ACHN (cell line): ENCODE results near the gene AOC3.
"Not testable (repeated sequence)": the region's sequence is repeated elsewhere in the genome, so short reads cannot be mapped to it uniquely, and the experiment has no call there.

Experiments used
- DNase-seq: peaks from one replicate; pipeline ENCODE4 v3.0.0-alpha.2; 2015
- in situ Hi-C: cut with HindIII; loops from 2 replicates; pipeline ENCODE4 v1.10.0; 2017; ENCODE audit warnings: low sequenced_read_pairs, low pct_ligation_motif_present, low pct_unique_long_range_greater_than_20kb

Gene AOC3

GRCh38 chr17:42881706-42882105 is 30.7 kb downstream of the AOC3 start:
- DNase-seq, in situ Hi-C loops: not testable (repeated sequence)

GRCh38 chr17:42882166-42882565 is 31.2 kb downstream of the AOC3 start:
- in situ Hi-C loops: no loop called here
- DNase-seq: no peak

GRCh38 chr17:42883802-42884558 is 33.0 kb downstream of the AOC3 start:
- in situ Hi-C loops: no loop called here
- no peak for DNase-seq

- DNase-seq, in situ Hi-C loops: not testable (repeated sequence)
Observed at GRCh38 chr17:42885806-42886205, 34.8 kb downstream of the AOC3 start.

GRCh38 chr17:42886283-42887176 is 35.5 kb downstream of the AOC3 start:
- in situ Hi-C loops: no loop called here
- no peak for DNase-seq

- no peak for DNase-seq
- in situ Hi-C loops: no loop called here
Observed at GRCh38 chr17:42889809-42890208, 38.8 kb downstream of the AOC3 start.

- no peak for DNase-seq
- in situ Hi-C loops: no loop called here
Observed at GRCh38 chr17:42891539-42892152, 40.6 kb downstream of the AOC3 start.

GRCh38 chr17:42893359-42893758 is 42.4 kb downstream of the AOC3 start:
- no peak for DNase-seq
- in situ Hi-C loops: no loop called here

GRCh38 chr17:42894283-42895184 is 43.5 kb downstream of the AOC3 start:
- in situ Hi-C loops: no loop called here
- DNase-seq: peak; percentile 17

GRCh38 chr17:42895185-42895555 is 44.2 kb downstream of the AOC3 start:
- in situ Hi-C loops: no loop called here
- DNase-seq: peak; percentile 76

- no peak for DNase-seq
- in situ Hi-C loops: no loop called here
Observed at GRCh38 chr17:42898147-42898811, 47.3 kb downstream of the AOC3 start.

- in situ Hi-C loops, DNase-seq: not testable (repeated sequence)
Observed at GRCh38 chr17:42899981-42900380, 49.0 kb downstream of the AOC3 start.

GRCh38 chr17:42900460-42901331 is 49.7 kb downstream of the AOC3 start, which contains the start of gene G6PC1:
TSS of gene G6PC1 (plus strand) at chr17:42900799. CDS start at chr17:42900877, 78 bp downstream.
- in situ Hi-C loops: no loop called here
- DNase-seq: no peak

- no peak for DNase-seq
- in situ Hi-C loops: no loop called here
Observed at GRCh38 chr17:42901535-42902229, 50.7 kb downstream of the AOC3 start.

- DNase-seq: no peak
- in situ Hi-C loops: no loop called here
Observed at GRCh38 chr17:42904110-42904469, 53.1 kb downstream of the AOC3 start.

- in situ Hi-C loops: no loop called here
- no peak for DNase-seq
Observed at GRCh38 chr17:42906772-42907446, 55.9 kb downstream of the AOC3 start.
